ENCODE measurements around the gene C11orf65. TPM values are rescaled to one million over a fixed set of nuclear protein-coding genes. Genes with fewer than 3 reads are reported as not detected.

Gene C11orf65
- total RNA-seq, 1 experiment from 2014 or later, result 1.3 TPM

- CTCF ChIA-PET, result no interaction called here
- no peak overlapping the region for H3K4me2 ChIP-seq (ENCODE audit: low read length)
Observed at GRCh38 chr11:108468478-108468864, 1.1 kb upstream of the C11orf65 start.

More at GRCh38 chr11:108468478-108468864, 1.1 kb upstream of the C11orf65 start:
- RAD21 ChIA-PET (ENCODE audit: low non-redundant PET in 1 of 2, low total read pairs in 2 of 2, uncharacterized antibody in 2 of 2, unreplicated experiment in 2 of 2), result no interaction called here
- intact Hi-C loops (cut with micrococcal nuclease), result no loop called here
- H3K36me3 ChIP-seq (ENCODE audit: control insufficient read depth in 1 of 2, insufficient read depth in 2 of 2, low read length in 2 of 2), result no peaks in the 10 kb centered on the region
- ATAC-seq (no peak), DNase-seq (ENCODE audit: low read depth, low spot score) (no peak)
- POLR2A ChIA-PET, result no interaction called here
- H2AFZ ChIP-seq (ENCODE audit: low read depth, low read length, poor library complexity, severe bottlenecking), result no peak overlapping the region
- H3K27me3 ChIP-seq (ENCODE audit: insufficient read depth, low read length), result no peaks in the 10 kb centered on the region
- H3K9me3 ChIP-seq (ENCODE audit: control insufficient read depth in 1 of 2, insufficient read depth in 1 of 2, low read depth in 1 of 2, low read length in 2 of 2), result no peaks in the 10 kb centered on the region
- H3K9ac ChIP-seq (ENCODE audit: low read length), result no peak overlapping the region
- no peaks in the 10 kb centered on the region for H3K9me2 ChIP-seq (ENCODE audit: insufficient read depth)
- H3K27ac ChIP-seq (ENCODE audit: low read depth, low read length), result no peak overlapping the region
- TF ChIP-seq ATF3 (IDR thresholded peaks at IDR 0.05) (no peak), ZFX (IDR thresholded peaks at IDR 0.05) (no peak), EZH2phosphoT487 (IDR thresholded peaks at IDR 0.05; ENCODE audit: borderline replicate concordance) (no peak), YY1 (IDR thresholded peaks at IDR 0.05; ENCODE audit: extremely low read depth, insufficient replicate concordance, low read depth, low read length) (no peak), CBX3 (IDR thresholded peaks at IDR 0.05; ENCODE audit: low read depth) (no peak), JUND (IDR thresholded peaks at IDR 0.05) (no peak), SIN3A (IDR thresholded peaks at IDR 0.05; ENCODE audit: low read depth) (no peak), SRF (IDR thresholded peaks at IDR 0.05; ENCODE audit: low read depth) (no peak), ELF1 (IDR thresholded peaks at IDR 0.05; ENCODE audit: borderline replicate concordance, low read depth) (no peak), CTCF (IDR thresholded peaks at IDR 0.05 in 2 of 3, conservative IDR thresholded peaks at IDR 0.05 in 1 of 3; ENCODE audit: borderline replicate concordance in 1 of 3, insufficient read depth in 1 of 3, low read depth in 2 of 3, low read length in 2 of 3) (no peak), POLR2AphosphoS5 (IDR thresholded peaks at IDR 0.05; ENCODE audit: low read depth, low read length) (no peak), TCF7L2 (IDR thresholded peaks at IDR 0.05; ENCODE audit: borderline replicate concordance, extremely low read depth, insufficient read depth, insufficient read length) (no peak), POLR2A (IDR thresholded peaks at IDR 0.05; ENCODE audit: borderline replicate concordance, extremely low read depth, insufficient read depth, insufficient read length) (no peak), FOSL1 (IDR thresholded peaks at IDR 0.05; ENCODE audit: low read depth) (no peak), EGR1 (IDR thresholded peaks at IDR 0.05; ENCODE audit: low read depth) (no peak), EZH2 (IDR thresholded peaks at IDR 0.05) (no peak)
- TF ChIP-seq, protein P1, sequence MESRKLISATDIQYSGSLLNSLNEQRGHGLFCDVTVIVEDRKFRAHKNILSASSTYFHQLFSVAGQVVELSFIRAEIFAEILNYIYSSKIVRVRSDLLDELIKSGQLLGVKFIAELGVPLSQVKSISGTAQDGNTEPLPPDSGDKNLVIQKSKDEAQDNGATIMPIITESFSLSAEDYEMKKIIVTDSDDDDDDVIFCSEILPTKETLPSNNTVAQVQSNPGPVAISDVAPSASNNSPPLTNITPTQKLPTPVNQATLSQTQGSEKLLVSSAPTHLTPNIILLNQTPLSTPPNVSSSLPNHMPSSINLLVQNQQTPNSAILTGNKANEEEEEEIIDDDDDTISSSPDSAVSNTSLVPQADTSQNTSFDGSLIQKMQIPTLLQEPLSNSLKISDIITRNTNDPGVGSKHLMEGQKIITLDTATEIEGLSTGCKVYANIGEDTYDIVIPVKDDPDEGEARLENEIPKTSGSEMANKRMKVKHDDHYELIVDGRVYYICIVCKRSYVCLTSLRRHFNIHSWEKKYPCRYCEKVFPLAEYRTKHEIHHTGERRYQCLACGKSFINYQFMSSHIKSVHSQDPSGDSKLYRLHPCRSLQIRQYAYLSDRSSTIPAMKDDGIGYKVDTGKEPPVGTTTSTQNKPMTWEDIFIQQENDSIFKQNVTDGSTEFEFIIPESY (IDR thresholded peaks at IDR 0.05; ENCODE audit: extremely low read depth, insufficient replicate concordance, low read length), result no peak
- no TSS peak for BruUV-seq (replicated peaks)
- H3K4me1 ChIP-seq (ENCODE audit: control insufficient read depth in 1 of 2, insufficient read depth in 2 of 2, low read length in 2 of 2), result peaks cover 5 to 14% of the 10 kb centered on the region in 2 experiments; a peak in 3 of 4 replicates
- no peaks in the 10 kb centered on the region for H3K79me2 ChIP-seq (ENCODE audit: insufficient read depth, low read length)
- H4K20me1 ChIP-seq (ENCODE audit: insufficient read depth), result no peaks in the 10 kb centered on the region
- no peak overlapping the region for H3K4me3 ChIP-seq (replicated peaks in 1 of 2; ENCODE audit: low read depth in 1 of 2, low read length in 2 of 2)

Measured in HCT116 (cell line).